Left lung (tissue), 10 donors: ENCODE results near the gene ACAP2. TPM values are rescaled to one million over a fixed set of nuclear protein-coding genes. Genes with fewer than 3 reads are reported as not detected.

Experiments used
- ATAC-seq: fragments of 200-7000 bp; cut with Tn5 transposase; one replicate; pipeline ENCODE4 v1.9.1; 2020; ENCODE audit warnings: moderate library complexity
- DNase-seq, 4 donors: peaks; one replicate each; pipeline ENCODE4 v3.0.0-alpha.2; 2013 to 2020
- H3K27ac ChIP-seq, 2 donors: fragments of 200-600 bp; sonication (generic) in 1 of 2; one replicate each; pipeline versions ENCODE4 v1.5.0 to v1.8.0; 2020 to 2021
- H3K27me3 ChIP-seq, 2 donors: fragments of 200-600 bp; sonication (generic) in 1 of 2; one replicate each; pipeline versions ENCODE4 v1.5.0 to v1.8.0; 2020 to 2021
- H3K36me3 ChIP-seq, 2 donors: fragments of 200-600 bp; sonication (generic) in 1 of 2; one replicate each; pipeline versions ENCODE4 v1.5.0 to v1.8.0; 2020 to 2021
- H3K4me1 ChIP-seq, 2 donors: fragments of 200-600 bp; one replicate each; pipeline ENCODE4 v1.8.0; 2021
- H3K4me3 ChIP-seq, 2 donors: fragments of 200-600 bp; sonication (generic) in 1 of 2; one replicate each; pipeline versions ENCODE4 v1.5.0 to v1.8.0; 2020 to 2021; ENCODE audit warnings: mild to moderate bottlenecking in 1 of 2
- H3K9me3 ChIP-seq, 2 donors: fragments of 200-600 bp; sonication (generic) in 1 of 2; one replicate each; pipeline versions ENCODE4 v1.5.0 to v1.8.0; 2020 to 2021
- intact Hi-C, 2 donors: fragments of 100-400 bp; cut with DNase I; formaldehyde crosslinking; loops; one replicate each; pipeline versions ENCODE4 v1.11.2 to v1.14.2; 2022
- polyA plus RNA-seq, 6 donors: library from polyadenylated mRNA; unstranded; fragments of 120-200 nt; gene quantifications; one replicate each; pipeline ENCODE4 v1.2.1, GENCODE V29; 2013; ENCODE audit not compliant: insufficient read length in 6 of 6
- total RNA-seq, 2 donors: library from RNA; stranded (reverse); fragmentation: NEBNext Ultra II Directional; extraction: Animal tissue kit (Norgen Biotek cat#: 25700); gene quantifications; one replicate each; pipeline ENCODE4 v1.2.1, GENCODE V29; 2021
- TF ChIP-seq, protein P1 (sequence below), 2 donors: fragments of 200-600 bp; sonication (generic) in 1 of 2; IDR thresholded peaks; one replicate each; pipeline versions ENCODE4 v1.5.0 to v1.8.0; 2021; ENCODE audit warnings: antibody characterized with exemption in 2 of 2
- donor health status: DM: no; HTN: yes; CAD: no.
- donor health status: DM: no; HTN: no; CAD: no.

Gene ACAP2
- total and polyA plus RNA-seq, 8 donors, result 44.7 to 78.7 (median 51.2) TPM

DNA sequence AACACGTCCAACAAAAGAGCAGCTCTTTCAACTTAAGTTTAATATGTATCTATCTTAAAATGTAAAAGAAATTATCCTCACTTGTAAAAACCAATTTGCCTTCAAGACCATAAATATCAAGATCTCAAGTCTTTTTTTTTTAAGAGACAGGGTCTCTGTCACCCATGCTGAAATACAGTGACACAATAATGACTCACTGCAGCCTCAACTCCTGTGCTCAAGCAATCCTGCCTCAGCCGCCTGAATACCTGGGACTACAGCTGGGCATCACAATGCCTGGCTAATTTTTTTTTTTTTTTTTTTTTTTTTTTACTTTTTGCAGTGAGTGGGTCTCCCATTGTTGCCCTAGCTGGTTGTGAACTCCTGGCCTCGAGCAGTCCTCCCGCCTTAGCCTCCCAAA lies 26.0 kb downstream of the ACAP2 start:
- no peak for ATAC-seq

DNA sequence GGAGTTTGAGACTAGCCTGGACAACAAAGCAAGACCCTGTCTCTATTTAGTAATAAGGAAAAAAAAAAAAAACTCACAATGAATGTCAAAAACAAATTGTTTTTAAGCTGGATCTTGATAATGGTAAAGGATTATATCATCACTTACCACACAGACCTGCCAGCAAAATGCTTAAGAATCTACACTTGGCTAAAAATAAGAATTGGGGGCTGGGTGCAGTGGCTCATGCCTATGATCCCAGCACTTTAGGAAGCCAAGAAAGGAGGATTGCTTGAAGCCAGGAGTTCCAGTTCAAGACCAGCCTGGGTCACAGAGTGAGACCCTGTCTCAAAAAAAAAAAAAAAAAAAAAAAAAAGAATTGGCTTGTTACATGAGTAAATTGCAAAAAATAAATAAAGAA lies 31.0 kb downstream of the ACAP2 start:
- Histone ChIP-seq H3K4me1 (peaks cover 0 to 44% of the 10 kb centered on the region in 2 donors), H3K4me3 (no peak overlapping the region), H3K36me3 (peaks cover 0 to 6% of the 10 kb centered on the region in 2 donors), H3K9me3 (no peaks in the 10 kb centered on the region), H3K27ac (no peak overlapping the region), H3K27me3 (no peaks in the 10 kb centered on the region)
- intact Hi-C loops, result no loop called here
- no peak for DNase-seq
- no peak for ATAC-seq
- TF ChIP-seq, protein P1, sequence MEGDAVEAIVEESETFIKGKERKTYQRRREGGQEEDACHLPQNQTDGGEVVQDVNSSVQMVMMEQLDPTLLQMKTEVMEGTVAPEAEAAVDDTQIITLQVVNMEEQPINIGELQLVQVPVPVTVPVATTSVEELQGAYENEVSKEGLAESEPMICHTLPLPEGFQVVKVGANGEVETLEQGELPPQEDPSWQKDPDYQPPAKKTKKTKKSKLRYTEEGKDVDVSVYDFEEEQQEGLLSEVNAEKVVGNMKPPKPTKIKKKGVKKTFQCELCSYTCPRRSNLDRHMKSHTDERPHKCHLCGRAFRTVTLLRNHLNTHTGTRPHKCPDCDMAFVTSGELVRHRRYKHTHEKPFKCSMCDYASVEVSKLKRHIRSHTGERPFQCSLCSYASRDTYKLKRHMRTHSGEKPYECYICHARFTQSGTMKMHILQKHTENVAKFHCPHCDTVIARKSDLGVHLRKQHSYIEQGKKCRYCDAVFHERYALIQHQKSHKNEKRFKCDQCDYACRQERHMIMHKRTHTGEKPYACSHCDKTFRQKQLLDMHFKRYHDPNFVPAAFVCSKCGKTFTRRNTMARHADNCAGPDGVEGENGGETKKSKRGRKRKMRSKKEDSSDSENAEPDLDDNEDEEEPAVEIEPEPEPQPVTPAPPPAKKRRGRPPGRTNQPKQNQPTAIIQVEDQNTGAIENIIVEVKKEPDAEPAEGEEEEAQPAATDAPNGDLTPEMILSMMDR (IDR thresholded peaks at IDR 0.05), result no peak

More for the DNA sequence above, 26.0 kb downstream of the ACAP2 start:
- DNase-seq, result no peak
- Histone ChIP-seq H3K9me3 (no peaks in the 10 kb centered on the region), H3K27me3 (no peaks in the 10 kb centered on the region), H3K4me1 (peaks cover 0 to 32% of the 10 kb centered on the region in 2 donors), H3K36me3 (no peaks in the 10 kb centered on the region), H3K27ac (no peak overlapping the region), H3K4me3 (no peak overlapping the region)
- intact Hi-C loops, result no loop called here
- TF ChIP-seq, protein P1 (IDR thresholded peaks at IDR 0.05), result no peak

DNA sequence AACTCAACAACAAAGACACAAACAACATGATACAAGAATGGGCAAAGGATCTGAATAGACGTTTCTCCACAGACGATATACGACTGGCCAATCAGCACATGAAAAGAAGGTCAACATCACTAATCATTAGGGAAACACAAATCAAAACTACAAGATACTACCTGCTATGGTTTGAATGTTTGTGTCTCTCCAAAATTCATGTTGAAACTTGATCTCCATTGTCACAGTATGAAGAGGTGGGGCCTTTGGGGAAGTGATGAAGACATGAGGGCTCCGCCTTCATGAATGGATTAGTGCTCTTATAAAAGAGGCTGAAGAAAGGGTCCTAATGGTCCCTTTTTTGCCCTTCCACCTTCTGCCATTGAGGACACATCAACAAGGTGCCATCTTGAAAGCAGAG lies 32.3 kb downstream of the ACAP2 start:
- TF ChIP-seq, protein P1 (IDR thresholded peaks at IDR 0.05), result no peak
- ATAC-seq, result no peak

DNA sequence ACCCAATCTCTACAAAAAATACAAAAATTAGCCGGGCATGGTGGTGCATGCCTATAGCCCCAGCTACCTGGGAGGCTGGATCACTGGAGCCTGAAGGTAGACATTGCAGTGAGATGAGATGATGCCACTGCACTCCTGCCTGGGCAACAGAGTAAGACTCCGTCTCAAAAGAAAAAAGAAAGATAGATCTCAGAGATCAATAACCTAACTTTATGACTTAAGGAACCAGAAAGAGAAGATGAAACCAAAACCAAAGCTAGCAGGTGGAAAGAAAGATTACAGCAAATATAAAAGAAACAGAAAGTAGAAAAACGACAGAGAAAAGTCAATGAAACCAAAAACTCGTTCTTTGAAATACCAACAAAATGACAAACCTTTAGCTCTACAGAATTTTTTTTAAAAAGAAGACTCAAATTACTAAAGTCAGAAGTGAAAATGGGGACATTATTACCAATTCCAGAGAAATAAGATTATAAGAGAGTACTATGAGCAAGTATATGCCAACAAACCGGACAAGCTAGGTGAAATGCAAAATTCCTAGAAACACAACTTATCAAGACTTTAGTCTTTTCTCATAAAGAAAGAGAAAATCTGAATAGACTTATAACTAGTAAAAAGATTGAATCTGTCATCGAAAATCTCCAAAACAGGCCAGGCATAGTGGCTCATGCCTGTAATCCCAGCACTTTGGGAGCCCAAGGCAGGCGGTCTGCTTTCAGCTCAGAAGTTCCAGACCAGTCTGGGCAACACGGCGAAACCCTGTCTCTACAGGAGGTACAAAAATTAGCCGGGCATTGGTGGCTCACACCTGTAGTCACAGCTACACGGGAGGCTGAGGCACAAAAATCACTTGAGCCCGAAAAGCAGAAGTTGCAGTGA lies 35.0 kb downstream of the ACAP2 start:
- Histone ChIP-seq H3K4me1 (peaks cover 0 to 48% of the 10 kb centered on the region in 2 donors), H3K27ac (no peak overlapping the region), H3K36me3 (peaks cover 0 to 6% of the 10 kb centered on the region in 2 donors), H3K4me3 (no peak overlapping the region), H3K27me3 (no peaks in the 10 kb centered on the region), H3K9me3 (no peaks in the 10 kb centered on the region)
- TF ChIP-seq, protein P1 (IDR thresholded peaks at IDR 0.05), result no peak
- ATAC-seq, result no peak
- intact Hi-C loops, result no loop called here
- DNase-seq, result no peak

More for the DNA sequence above, 32.3 kb downstream of the ACAP2 start:
- Histone ChIP-seq H3K36me3 (peaks cover 0 to 6% of the 10 kb centered on the region in 2 donors), H3K27me3 (no peaks in the 10 kb centered on the region), H3K9me3 (no peaks in the 10 kb centered on the region), H3K4me3 (no peak overlapping the region), H3K27ac (no peak overlapping the region), H3K4me1 (peaks cover 0 to 50% of the 10 kb centered on the region in 2 donors)
- no peak for DNase-seq
- intact Hi-C loops, result no loop called here

DNA sequence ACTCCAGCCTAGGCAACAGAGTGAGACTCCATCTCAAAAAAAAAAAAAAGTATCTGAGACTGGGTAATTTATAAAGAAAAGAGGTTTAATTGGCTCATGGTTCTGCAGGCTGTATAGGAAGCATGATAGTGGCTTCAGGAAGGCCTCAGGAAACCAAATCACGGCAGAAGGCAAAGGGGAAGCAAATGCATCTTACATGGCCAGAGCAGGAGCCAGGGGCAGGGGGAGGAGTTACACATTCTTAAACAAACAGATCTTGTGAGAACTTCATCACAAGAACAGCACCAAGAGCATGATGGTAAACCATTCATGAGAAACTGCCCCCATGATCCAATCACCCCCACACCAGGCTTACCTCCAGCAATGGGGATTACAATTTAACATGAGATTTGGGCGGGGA lies 37.2 kb downstream of the ACAP2 start:
- intact Hi-C loops, result no loop called here
- H3K4me3 ChIP-seq, result no peak overlapping the region
- ATAC-seq (no peak), DNase-seq (no peak)
- peaks cover 0 to 40% of the 10 kb centered on the region in 2 donors for H3K4me1 ChIP-seq
- no peak overlapping the region for H3K27ac ChIP-seq
- peaks cover 0 to 3% of the 10 kb centered on the region in 2 donors for H3K36me3 ChIP-seq
- TF ChIP-seq, protein P1 (IDR thresholded peaks at IDR 0.05), result no peak
- no peaks in the 10 kb centered on the region for H3K27me3 ChIP-seq
- H3K9me3 ChIP-seq, result no peaks in the 10 kb centered on the region
